ENCODE results near the gene ORC5. TPM values are rescaled to one million over a fixed set of nuclear protein-coding genes. Genes with fewer than 3 reads are reported as not detected.

Gene ORC5
- total and polyA plus RNA-seq, 2 of the 13 experiments (the other 11 are each of a cell fraction or from before 2014, with no cell fraction given): 4.8 to 18.8 TPM

DNA sequence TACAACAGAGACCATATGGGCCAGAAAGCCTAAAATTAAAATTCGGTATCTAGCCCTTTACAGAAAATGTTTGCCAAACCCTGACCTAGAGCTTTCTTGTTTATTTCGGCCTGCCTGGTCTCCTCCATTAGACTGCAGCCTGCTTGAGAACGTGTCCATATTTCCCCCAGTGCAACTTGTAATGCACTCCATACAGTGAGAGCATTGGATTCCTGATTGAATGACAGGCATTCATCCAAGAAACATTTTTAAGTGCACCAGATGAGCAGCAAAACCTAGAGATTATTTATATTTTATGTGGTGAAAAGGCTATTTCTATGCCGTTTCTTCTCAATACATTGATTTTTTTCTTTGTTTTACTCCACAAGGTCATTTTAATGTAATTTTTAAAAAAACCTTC, 47.4 kb upstream of the ORC5 start:
- H3K9me3 ChIP-seq (ENCODE audit: low read length): no peaks in the 10 kb centered on the region
- in situ Hi-C loops (cut with HindIII; ENCODE audit: extremely low pct_ligation_motif_present, low pct_unique_long_range_greater_than_20kb) (no loop called here), intact Hi-C loops (cut with micrococcal nuclease; ENCODE audit: unreplicated experiment) (no loop called here)
- H3K36me3 ChIP-seq (replicated peaks in 1 of 2; ENCODE audit: control insufficient read depth in 1 of 2, insufficient read depth in 2 of 2, low read length in 2 of 2): no peaks in the 10 kb centered on the region
- H2AFZ ChIP-seq (ENCODE audit: low read length): no peak overlapping the region
- no peaks in the 10 kb centered on the region for H3K4me1 ChIP-seq (ENCODE audit: insufficient read depth, low read length)
- no peak overlapping the region for H3K9ac ChIP-seq (ENCODE audit: insufficient read depth, low read depth, low read length)
- BruUV-seq (replicated peaks): no TSS peak
- no peak overlapping the region for H3K4me3 ChIP-seq (replicated peaks in 1 of 3; ENCODE audit: insufficient read depth in 1 of 3, low read depth in 2 of 3, low read length in 3 of 3)
- ChIA-PET POLR2A (no interaction called here), CTCF (ENCODE audit: low intra/inter-chr PET ratio, low total read pairs) (no interaction called here)
- peaks cover 0 to 20% of the 10 kb centered on the region in 2 experiments; a peak in 2 of 5 replicates for H3K27me3 ChIP-seq (ENCODE audit: control insufficient read depth in 1 of 2, insufficient read depth in 2 of 2, low read length in 2 of 2)
- DNase-seq (ENCODE audit: low spot score): no peak
- H4K20me1 ChIP-seq (ENCODE audit: insufficient read depth, low read length): no peaks in the 10 kb centered on the region
- no peak for FAIRE-seq
- no peak overlapping the region for H3K27ac ChIP-seq (ENCODE audit: extremely low read length, insufficient read depth, low read length)
- no peak for TF ChIP-seq SNRNP70 (IDR thresholded peaks at IDR 0.05; ENCODE audit: low read depth, low read length)
- TF ChIP-seq ZNF333 (CRISPR knock-in tag; IDR thresholded peaks at IDR 0.05; ENCODE audit: borderline replicate concordance): no peak
- TF ChIP-seq, protein P1, sequence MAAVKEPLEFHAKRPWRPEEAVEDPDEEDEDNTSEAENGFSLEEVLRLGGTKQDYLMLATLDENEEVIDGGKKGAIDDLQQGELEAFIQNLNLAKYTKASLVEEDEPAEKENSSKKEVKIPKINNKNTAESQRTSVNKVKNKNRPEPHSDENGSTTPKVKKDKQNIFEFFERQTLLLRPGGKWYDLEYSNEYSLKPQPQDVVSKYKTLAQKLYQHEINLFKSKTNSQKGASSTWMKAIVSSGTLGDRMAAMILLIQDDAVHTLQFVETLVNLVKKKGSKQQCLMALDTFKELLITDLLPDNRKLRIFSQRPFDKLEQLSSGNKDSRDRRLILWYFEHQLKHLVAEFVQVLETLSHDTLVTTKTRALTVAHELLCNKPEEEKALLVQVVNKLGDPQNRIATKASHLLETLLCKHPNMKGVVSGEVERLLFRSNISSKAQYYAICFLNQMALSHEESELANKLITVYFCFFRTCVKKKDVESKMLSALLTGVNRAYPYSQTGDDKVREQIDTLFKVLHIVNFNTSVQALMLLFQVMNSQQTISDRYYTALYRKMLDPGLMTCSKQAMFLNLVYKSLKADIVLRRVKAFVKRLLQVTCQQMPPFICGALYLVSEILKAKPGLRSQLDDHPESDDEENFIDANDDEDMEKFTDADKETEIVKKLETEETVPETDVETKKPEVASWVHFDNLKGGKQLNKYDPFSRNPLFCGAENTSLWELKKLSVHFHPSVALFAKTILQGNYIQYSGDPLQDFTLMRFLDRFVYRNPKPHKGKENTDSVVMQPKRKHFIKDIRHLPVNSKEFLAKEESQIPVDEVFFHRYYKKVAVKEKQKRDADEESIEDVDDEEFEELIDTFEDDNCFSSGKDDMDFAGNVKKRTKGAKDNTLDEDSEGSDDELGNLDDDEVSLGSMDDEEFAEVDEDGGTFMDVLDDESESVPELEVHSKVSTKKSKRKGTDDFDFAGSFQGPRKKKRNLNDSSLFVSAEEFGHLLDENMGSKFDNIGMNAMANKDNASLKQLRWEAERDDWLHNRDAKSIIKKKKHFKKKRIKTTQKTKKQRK (IDR thresholded peaks at IDR 0.05; ENCODE audit: low read length): no peak
- no peak for TF ChIP-seq ZNF562 (CRISPR knock-in tag; IDR thresholded peaks at IDR 0.05; ENCODE audit: borderline replicate concordance)
- TF ChIP-seq, protein P2, sequence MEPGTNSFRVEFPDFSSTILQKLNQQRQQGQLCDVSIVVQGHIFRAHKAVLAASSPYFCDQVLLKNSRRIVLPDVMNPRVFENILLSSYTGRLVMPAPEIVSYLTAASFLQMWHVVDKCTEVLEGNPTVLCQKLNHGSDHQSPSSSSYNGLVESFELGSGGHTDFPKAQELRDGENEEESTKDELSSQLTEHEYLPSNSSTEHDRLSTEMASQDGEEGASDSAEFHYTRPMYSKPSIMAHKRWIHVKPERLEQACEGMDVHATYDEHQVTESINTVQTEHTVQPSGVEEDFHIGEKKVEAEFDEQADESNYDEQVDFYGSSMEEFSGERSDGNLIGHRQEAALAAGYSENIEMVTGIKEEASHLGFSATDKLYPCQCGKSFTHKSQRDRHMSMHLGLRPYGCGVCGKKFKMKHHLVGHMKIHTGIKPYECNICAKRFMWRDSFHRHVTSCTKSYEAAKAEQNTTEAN (CRISPR knock-in tag; conservative IDR thresholded peaks at IDR 0.05): no peak
- TF ChIP-seq ZNF709 (CRISPR knock-in tag; IDR thresholded peaks at IDR 0.05): no peak
- no peak for TF ChIP-seq ZNF484 (CRISPR knock-in tag; IDR thresholded peaks at IDR 0.05; ENCODE audit: borderline replicate concordance, low read depth)
- no peak for TF ChIP-seq CBX1 (IDR thresholded peaks at IDR 0.05; ENCODE audit: low read depth)
- TF ChIP-seq, protein P3, sequence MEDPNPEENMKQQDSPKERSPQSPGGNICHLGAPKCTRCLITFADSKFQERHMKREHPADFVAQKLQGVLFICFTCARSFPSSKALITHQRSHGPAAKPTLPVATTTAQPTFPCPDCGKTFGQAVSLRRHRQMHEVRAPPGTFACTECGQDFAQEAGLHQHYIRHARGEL (CRISPR knock-in tag; IDR thresholded peaks at IDR 0.05): no peak
- TF ChIP-seq MEIS2 (CRISPR knock-in tag; IDR thresholded peaks at IDR 0.05): no peak
- TF ChIP-seq, protein P4, sequence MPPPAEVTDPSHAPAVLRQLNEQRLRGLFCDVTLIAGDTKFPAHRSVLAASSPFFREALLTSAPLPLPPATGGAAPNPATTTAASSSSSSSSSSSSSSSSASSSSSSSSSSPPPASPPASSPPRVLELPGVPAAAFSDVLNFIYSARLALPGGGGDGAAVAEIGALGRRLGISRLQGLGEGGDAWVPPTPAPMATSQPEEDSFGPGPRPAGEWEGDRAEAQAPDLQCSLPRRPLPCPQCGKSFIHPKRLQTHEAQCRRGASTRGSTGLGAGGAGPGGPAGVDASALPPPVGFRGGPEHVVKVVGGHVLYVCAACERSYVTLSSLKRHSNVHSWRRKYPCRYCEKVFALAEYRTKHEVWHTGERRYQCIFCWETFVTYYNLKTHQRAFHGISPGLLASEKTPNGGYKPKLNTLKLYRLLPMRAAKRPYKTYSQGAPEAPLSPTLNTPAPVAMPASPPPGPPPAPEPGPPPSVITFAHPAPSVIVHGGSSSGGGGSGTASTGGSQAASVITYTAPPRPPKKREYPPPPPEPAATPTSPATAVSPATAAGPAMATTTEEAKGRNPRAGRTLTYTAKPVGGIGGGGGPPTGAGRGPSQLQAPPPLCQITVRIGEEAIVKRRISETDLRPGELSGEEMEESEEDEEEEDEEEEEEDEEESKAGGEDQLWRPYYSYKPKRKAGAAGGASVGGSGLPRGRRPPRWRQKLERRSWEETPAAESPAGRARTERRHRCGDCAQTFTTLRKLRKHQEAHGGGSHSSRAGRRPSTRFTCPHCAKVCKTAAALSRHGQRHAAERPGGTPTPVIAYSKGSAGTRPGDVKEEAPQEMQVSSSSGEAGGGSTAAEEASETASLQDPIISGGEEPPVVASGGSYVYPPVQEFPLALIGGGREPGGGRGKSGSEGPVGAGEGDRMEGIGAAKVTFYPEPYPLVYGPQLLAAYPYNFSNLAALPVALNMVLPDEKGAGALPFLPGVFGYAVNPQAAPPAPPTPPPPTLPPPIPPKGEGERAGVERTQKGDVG (CRISPR knock-in tag; IDR thresholded peaks at IDR 0.05; ENCODE audit: borderline replicate concordance): no peak
- TF ChIP-seq SMAD3 (CRISPR knock-in tag; IDR thresholded peaks at IDR 0.05): no peak
- TF ChIP-seq CHD4 (IDR thresholded peaks at IDR 0.05; ENCODE audit: borderline replicate concordance, low read length): no peak
- no peak for TF ChIP-seq RBAK (CRISPR knock-in tag; IDR thresholded peaks at IDR 0.05)
- no peak for TF ChIP-seq RARG (CRISPR knock-in tag; IDR thresholded peaks at IDR 0.05; ENCODE audit: low read depth)
- ATAC-seq: no peak
- no peak overlapping the region for H3K4me2 ChIP-seq (ENCODE audit: low read depth, low read length)
- 12% methylated on average over 4 of the region's 4 CpGs for WGBS (ENCODE audit: low lambda C conversion rate)
- H3K79me2 ChIP-seq (ENCODE audit: insufficient read depth, low read length): no peaks in the 10 kb centered on the region

All from HepG2 (cell line).